Pancreas (tissue), 10 donors: ENCODE data around the gene CEND1. TPM values are rescaled to one million over a fixed set of nuclear protein-coding genes. Genes with fewer than 3 reads are reported as not detected.

Experiments used
- ATAC-seq, 4 donors: fragments of 200-7000 bp; cut with Tn5 transposase; one replicate each; pipeline versions ENCODE4 v1.8.0 to v1.9.1; 2020; ENCODE audit warnings: mild to moderate bottlenecking in 4 of 4, moderate library complexity in 4 of 4
- DNase-seq, 6 donors: peaks; one replicate each; pipeline ENCODE4 v3.0.0-alpha.2; 2020
- FAIRE-seq: peaks from 2 replicates; lab custom pipeline; 2012; peaks lifted over from hg19 to GRCh38; lab: Jason Lieb, UNC
- H3K27ac ChIP-seq, 4 donors: fragments of 200-600 bp; sonication (generic); 1 replicate in 3 of 4; 2 replicates in 1 of 4; pipeline versions ENCODE4 v1.5.0 to v1.8.0; 2020
- H3K27me3 ChIP-seq, 4 donors: fragments of 200-600 bp; one replicate each; pipeline ENCODE4 v1.8.0; 2021
- H3K36me3 ChIP-seq, 3 donors: fragments of 200-600 bp; sonication (generic) in 1 of 3; one replicate each; pipeline versions ENCODE4 v1.5.0 to v1.8.0; 2020 to 2021
- H3K4me1 ChIP-seq, 3 donors: fragments of 200-600 bp; one replicate each; pipeline ENCODE4 v1.8.0; 2021
- H3K4me3 ChIP-seq, 4 donors: fragments of 200-600 bp; sonication (generic) in 2 of 4; one replicate each; pipeline versions ENCODE4 v1.5.0 to v1.8.0; 2020 to 2021
- H3K9me3 ChIP-seq, 4 donors: fragments of 200-600 bp; one replicate each; pipeline ENCODE4 v1.8.0; 2021
- CTCF ChIP-seq, 4 donors: fragments of 200-600 bp; sonication (generic) in 3 of 4; IDR thresholded peaks; one replicate each; pipeline versions ENCODE4 v1.5.0 to v1.8.0; 2021; ENCODE audit warnings: antibody characterized with exemption in 4 of 4
- WGBS, 2 donors: extraction: QIAGEN DNeasy Blood & Tissue Kit; methylation state at CpG; one replicate each; pipeline ENCODE4 v1.1.7; 2013; 5-methylcytosine and 5-hydroxymethylcytosine counted together
- intact Hi-C, 3 donors: fragments of 100-400 bp; cut with DNase I; formaldehyde crosslinking; loops; one replicate each; pipeline versions ENCODE4 v1.11.1 to v1.14.2; 2022
- polyA plus RNA-seq, 2 donors: library from polyadenylated mRNA; stranded (reverse); fragments of 200-250 nt; gene quantifications; one replicate each; pipeline ENCODE4 v1.2.3, GENCODE V29; 2013
- total RNA-seq, 6 donors: library from RNA; stranded (reverse); fragmentation: NEBNext Ultra II Directional in 4 of 6; extraction: Animal tissue kit (Norgen Biotek cat#: 25700) in 4 of 6; gene quantifications; one replicate each; pipeline versions ENCODE4 v1.2.1 to v1.2.4, GENCODE V29; 2021 to 2023
- donor health status: healthy with polysubstance abuse.
- donor health status: DM: no; HTN: no; CAD: no; lungs with moderate emphysema.
- donor health status: DM: no; HTN: no; CAD: no.
- donor health status: control.
- donor health status: control.
- donor health status: Bipolar disorder and iron deficiency.
- donor health status: DM: yes; HTN: yes; CAD: no.
- donor health status: DM: no; HTN: no; CAD: no.
- donor health status: DM: no; HTN: no; CAD: no.
- donor health status: DM: yes; HTN: yes; CAD: no.

CEND1 gene
- total and polyA plus RNA-seq, 8 donors = 0.12 to 0.42 (median 0.27) TPM; not detected in 5

GRCh38 chr11:828506-829175 lies 38.8 kb upstream of the CEND1 start:
- peaks cover 20 to 36% (median 34%) of the 10 kb centered on the region in 3 donors for H3K4me1 ChIP-seq
- no peaks in the 10 kb centered on the region for H3K27me3 ChIP-seq
- 56% methylated on average over 20 to 21 of the region's 21 CpGs for WGBS, 2 donors
- no peak for ATAC-seq
- TF ChIP-seq CTCF (IDR thresholded peaks at IDR 0.05) = no peak
- no peaks in the 10 kb centered on the region for H3K9me3 ChIP-seq
- intact Hi-C loops = no loop called here
- FAIRE-seq = no peak
- DNase-seq = peak in 2 of 6 donors; percentile 58 to 81
- H3K36me3 ChIP-seq = peaks cover 0 to 10% (median 6%) of the 10 kb centered on the region in 3 donors
- peak overlapping the region; percentile 8 to 97 (median 50) for H3K27ac ChIP-seq
- peak overlapping the region in 3 of 4 donors; percentile 0 to 69 (median 63) for H3K4me3 ChIP-seq

GRCh38 chr11:827897-828192 lies 38.0 kb upstream of the CEND1 start, which contains the start of gene CRACR2B:
CRACR2B (plus strand) TSS chr11:827919; CDS start chr11:828608, 689 bp downstream.
- Histone ChIP-seq H3K27me3 (no peaks in the 10 kb centered on the region), H3K27ac (peak within 1 kb of the TSS; percentile 88 to 97 (median 91)), H3K9me3 (no peaks in the 10 kb centered on the region), H3K4me1 (peaks cover 20 to 43% (median 34%) of the 10 kb centered on the region in 3 donors), H3K4me3 (peak within 1 kb of the TSS; percentile 51 to 69 (median 60)), H3K36me3 (peaks cover 0 to 10% (median 6%) of the 10 kb centered on the region in 3 donors)
- 14 to 25% methylated on average over 5 of the region's 5 CpGs for WGBS, 2 donors
- DNase-seq (no peak), ATAC-seq (peak; percentile 0 to 4 (median 1)), FAIRE-seq (no peak)
- intact Hi-C loops = no loop called here
- TF ChIP-seq CTCF (IDR thresholded peaks at IDR 0.05) = no peak

GRCh38 chr11:827146-827896 lies 37.4 kb upstream of the CEND1 start:
- intact Hi-C loops = no loop called here
- Histone ChIP-seq H3K9me3 (no peaks in the 10 kb centered on the region), H3K4me1 (peaks cover 21 to 45% (median 35%) of the 10 kb centered on the region in 3 donors), H3K36me3 (peaks cover 0 to 10% (median 6%) of the 10 kb centered on the region in 3 donors), H3K27me3 (no peaks in the 10 kb centered on the region), H3K27ac (peak overlapping the region; percentile 88 to 97 (median 91)), H3K4me3 (peak overlapping the region; percentile 51 to 69 (median 60))
- FAIRE-seq (no peak), DNase-seq (peak; percentile 80 to 90 (median 82)), ATAC-seq (peak; percentile 23 to 41 (median 32))
- TF ChIP-seq CTCF (IDR thresholded peaks at IDR 0.05) = no peak
- 1 to 5% methylated on average over 23 to 66 of the region's 66 CpGs for WGBS, 2 donors

- H3K4me1 ChIP-seq = peaks cover 26 to 48% (median 41%) of the 10 kb centered on the region in 3 donors
- ATAC-seq (no peak), FAIRE-seq (no peak), DNase-seq (peak in 1 of 6 donors; percentile 80)
- WGBS, 2 donors = 1 to 3% methylated on average over 17 to 22 of the region's 22 CpGs
- intact Hi-C loops = no loop called here
- no peaks in the 10 kb centered on the region for H3K9me3 ChIP-seq
- TF ChIP-seq CTCF (IDR thresholded peaks at IDR 0.05) = no peak
- H3K27ac ChIP-seq = peak overlapping the region; percentile 88 to 97 (median 91)
- H3K36me3 ChIP-seq = peaks cover 0 to 10% (median 6%) of the 10 kb centered on the region in 3 donors
- peak overlapping the region; percentile 51 to 69 (median 60) for H3K4me3 ChIP-seq
- no peaks in the 10 kb centered on the region for H3K27me3 ChIP-seq
Measured at GRCh38 chr11:826836-827145, 36.9 kb upstream of the CEND1 start.
